K562 (cell line): ENCODE results near the gene ZMYM4. TPM values are rescaled to one million over a fixed set of nuclear protein-coding genes. Genes with fewer than 3 reads are reported as not detected.

Experiments
- BCOR ChIP-seq: fragments of 450-650 bp; IDR thresholded peaks from 2 replicates; pipeline ENCODE4 v1.6.1; 2016
- CBX5 ChIP-seq: IDR thresholded peaks from 2 replicates; pipeline ENCODE4 v1.6.1; 2014; ENCODE audit warnings: low read depth, borderline replicate concordance
- ELK3 ChIP-seq: fragments of 450-650 bp; formaldehyde crosslinking; IDR thresholded peaks from 2 replicates; pipeline ENCODE4 v1.4.0; 2020; ENCODE audit warnings: mild to moderate bottlenecking
- HDGF ChIP-seq: fragments of 450-650 bp; IDR thresholded peaks from 2 replicates; pipeline ENCODE4 v1.6.1; 2016
- HSF4 ChIP-seq: fragments of 250-450 bp; sonication (Bioruptor Pico); IDR thresholded peaks from 2 replicates; pipeline ENCODE4 v2.1.2; 2022; ENCODE audit warnings: mild to moderate bottlenecking, moderate library complexity, borderline replicate concordance
- KDM5B ChIP-seq: fragments of 200-600 bp; sonication (generic); IDR thresholded peaks from 2 replicates; pipeline ENCODE4 v1.6.1; 2012; ENCODE audit warnings: low read depth, mild to moderate bottlenecking, moderate library complexity, low read length, control low read depth, inconsistent platforms; ENCODE audit not compliant: insufficient replicate concordance
- KLF6 ChIP-seq: fragments of 250-450 bp; sonication (Bioruptor Pico); IDR thresholded peaks from 2 replicates; pipeline ENCODE4 v1.4.0; 2020; ENCODE audit warnings: mild to moderate bottlenecking, moderate library complexity, borderline replicate concordance
- MNT ChIP-seq, 2 experiments: fragments of 450-650 bp; conservative IDR thresholded peaks; 2 replicates each; pipeline ENCODE4 v1.6.1; 2017; ENCODE audit warnings: mild to moderate bottlenecking in 2 of 2, moderate library complexity in 2 of 2
- NBN ChIP-seq: fragments of 450-650 bp; IDR thresholded peaks from 2 replicates; pipeline ENCODE4 v1.6.1; 2016; ENCODE audit warnings: low read depth, mild to moderate bottlenecking
- NCOA4 ChIP-seq: fragments of 450-650 bp; IDR thresholded peaks from 2 replicates; pipeline ENCODE4 v1.6.1; 2018; ENCODE audit warnings: mild to moderate bottlenecking; ENCODE audit not compliant: partially characterized antibody
- NCOA6 ChIP-seq: fragments of 450-650 bp; IDR thresholded peaks from 2 replicates; pipeline ENCODE4 v1.6.1; 2017; ENCODE audit warnings: mild to moderate bottlenecking
- PHF20 ChIP-seq: fragments of 450-650 bp; IDR thresholded peaks from 2 replicates; pipeline ENCODE4 v1.6.1; 2018; ENCODE audit not compliant: partially characterized antibody
- TRIM28 ChIP-seq: fragments of 450-650 bp; IDR thresholded peaks from 2 replicates; pipeline ENCODE4 v1.6.1; 2017
- ZBTB17 ChIP-seq: fragments of 450-650 bp; formaldehyde crosslinking; IDR thresholded peaks from 2 replicates; pipeline ENCODE4 v1.4.0; 2020; ENCODE audit warnings: mild to moderate bottlenecking
- ZNF740 ChIP-seq, 3 experiments: fragments of 200-800 bp in 1 of 3; sonication (Bioruptor generic) in 1 of 3; sonication (generic) in 1 of 3; formaldehyde crosslinking in 1 of 3; IDR thresholded peaks; 2 replicates each; pipeline versions ENCODE4 v1.6.1 to v1.8.0; 2016 to 2022; ENCODE audit warnings: mild to moderate bottlenecking in 2 of 3, missing compliant biosample characterization in 2 of 3, missing genetic modification characterization in 2 of 3, missing genetic modification reagents in 1 of 3
- polyA plus RNA-seq, 8 experiments: library from polyadenylated mRNA; depleted of rRNA in 4 of 8; stranded (reverse) in 5 of 8; unstranded in 3 of 8; fragments of >200 nt; fragmentation: Nextera tagmentation in 2 of 8; fragmentation: Illumina TruSeq in 1 of 8; extraction: Ambion mirVana in 2 of 8; extraction: Trizol in 1 of 8; gene quantifications; 2 replicates each; pipeline versions ENCODE4 v1.2.1 to v1.2.3, GENCODE V29; 2011 to 2014; ENCODE audit warnings: inconsistent platforms in 1 of 8, missing spikeins in 1 of 8
- total RNA-seq, 7 experiments: library from RNA; depleted of rRNA in 6 of 7; stranded (reverse); fragments of >200 nt in 6 of 7; fragmentation: Illumina TruSeq in 2 of 7; extraction: Trizol in 2 of 7; gene quantifications; 2 replicates each; pipeline versions ENCODE4 v1.2.1 to v1.2.3, GENCODE V29; 2011 to 2021; ENCODE audit warnings: low replicate concordance in 1 of 7

Gene ZMYM4
- total and polyA plus RNA-seq, 9 of the 15 experiments (the other 6 are each of a cell fraction or from before 2014, with no cell fraction given) = 15.2 to 77.2 (median 63.3) TPM

- no peak for TF ChIP-seq ELK3 (CRISPR knock-in tag)
- TF ChIP-seq TRIM28 = 0 out of 2 replicates have a peak, but pooled peaks have one; percentile 29
- no peak; the same call in 1 of the 2 replicates for TF ChIP-seq ZNF740 (CRISPR knock-in tag; IDR thresholded peaks at IDR 0.05)
- TF ChIP-seq ZNF740 (tag; IDR thresholded peaks at IDR 0.05) = no peak
- TF ChIP-seq NCOA4 = no peak
- TF ChIP-seq NCOA6 = no peak
- peak; percentile 27; the same call in 1 of the 2 replicates for TF ChIP-seq BCOR
- TF ChIP-seq PHF20 = peak; percentile 84
- TF ChIP-seq HSF4 (CRISPR knock-in tag) = no peak
- TF ChIP-seq KLF6 (CRISPR knock-in tag) = no peak
- TF ChIP-seq KDM5B = peak; percentile 74
- TF ChIP-seq NBN = peak; percentile 47; the same call in 1 of the 2 replicates
- peak in 1 of 2 experiments; percentile 48; a peak in 2 of 4 replicates for TF ChIP-seq MNT (conservative IDR thresholded peaks at IDR 0.05)
- 0 out of 2 replicates have a peak, but pooled peaks have one; percentile 15 for TF ChIP-seq ZBTB17 (CRISPR knock-in tag)
- peak; percentile 63 for TF ChIP-seq HDGF
- TF ChIP-seq CBX5 = 0 out of 2 replicates have a peak, but pooled peaks have one; percentile 6
Observed at GRCh38 chr1:35268282-35269200, at the start of gene ZMYM4 (continued).
